ENCODE measurements around the gene ABCG1. TPM values are rescaled to one million over a fixed set of nuclear protein-coding genes. Genes with fewer than 3 reads are reported as not detected.

The ABCG1 gene
- total RNA-seq, 2 experiments from 2014 or later, result 16.7 to 17.3 TPM

DNA sequence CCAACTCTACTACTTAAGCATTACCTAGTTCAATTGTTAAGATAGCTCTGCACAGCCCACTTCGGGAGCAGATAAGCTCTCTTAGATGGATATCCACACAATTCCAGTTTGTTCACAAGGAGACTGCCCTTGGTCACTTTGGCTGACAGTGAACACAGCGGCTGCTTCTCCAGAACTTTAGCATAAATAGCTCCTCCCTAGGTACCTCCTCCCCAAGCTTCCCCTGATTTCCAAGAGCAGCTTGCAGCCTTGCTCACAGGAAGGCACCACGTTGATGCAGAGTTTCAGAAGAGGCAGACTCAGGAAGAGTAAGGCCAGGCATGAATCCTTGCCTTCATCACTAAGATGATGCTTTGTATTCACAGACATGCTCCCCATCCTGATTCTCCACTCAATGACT lies 71.6 kb downstream of the ABCG1 start:
- Histone ChIP-seq H3K9me2 (ENCODE audit: insufficient read depth, low read length) (no peaks in the 10 kb centered on the region), H3K36me3 (ENCODE audit: insufficient read depth, low read length) (peaks cover 75% of the 10 kb centered on the region), H3K4me1 (ENCODE audit: insufficient read depth, low read length, poor library complexity, severe bottlenecking) (peaks cover 15% of the 10 kb centered on the region), H3K9me3 (ENCODE audit: low read length) (peaks cover 7% of the 10 kb centered on the region; the same call in 1 of the 2 replicates), H4K20me1 (ENCODE audit: insufficient read depth, low read length) (no peaks in the 10 kb centered on the region), H3K27ac (ENCODE audit: low read depth, low read length, poor library complexity, severe bottlenecking) (no peak overlapping the region), H3K4me2 (ENCODE audit: low read length) (no peak overlapping the region), H2AFZ (ENCODE audit: low read length) (no peak overlapping the region), H3K4me3 (ENCODE audit: low read depth, low read length, poor library complexity, severe bottlenecking) (no peak overlapping the region), H3K79me2 (ENCODE audit: insufficient read depth, low read depth, low read length) (no peaks in the 10 kb centered on the region)
- intact Hi-C loops (cut with micrococcal nuclease; ENCODE audit: unreplicated experiment), result no loop called here
- ChIA-PET CTCF (ENCODE audit: unreplicated experiment) (interaction anchor here (0.6 kb wide), 1 partner anchor 130 kb away, joined by 3 read pairs; no protein-coding TSS in a partner anchor), POLR2A (interaction anchor here (1.3 to 1.6 kb wide), 2 partner anchors 11 to 12 kb away, joined by 3 read pairs; no protein-coding TSS in a partner anchor)
- TF ChIP-seq, protein P1, sequence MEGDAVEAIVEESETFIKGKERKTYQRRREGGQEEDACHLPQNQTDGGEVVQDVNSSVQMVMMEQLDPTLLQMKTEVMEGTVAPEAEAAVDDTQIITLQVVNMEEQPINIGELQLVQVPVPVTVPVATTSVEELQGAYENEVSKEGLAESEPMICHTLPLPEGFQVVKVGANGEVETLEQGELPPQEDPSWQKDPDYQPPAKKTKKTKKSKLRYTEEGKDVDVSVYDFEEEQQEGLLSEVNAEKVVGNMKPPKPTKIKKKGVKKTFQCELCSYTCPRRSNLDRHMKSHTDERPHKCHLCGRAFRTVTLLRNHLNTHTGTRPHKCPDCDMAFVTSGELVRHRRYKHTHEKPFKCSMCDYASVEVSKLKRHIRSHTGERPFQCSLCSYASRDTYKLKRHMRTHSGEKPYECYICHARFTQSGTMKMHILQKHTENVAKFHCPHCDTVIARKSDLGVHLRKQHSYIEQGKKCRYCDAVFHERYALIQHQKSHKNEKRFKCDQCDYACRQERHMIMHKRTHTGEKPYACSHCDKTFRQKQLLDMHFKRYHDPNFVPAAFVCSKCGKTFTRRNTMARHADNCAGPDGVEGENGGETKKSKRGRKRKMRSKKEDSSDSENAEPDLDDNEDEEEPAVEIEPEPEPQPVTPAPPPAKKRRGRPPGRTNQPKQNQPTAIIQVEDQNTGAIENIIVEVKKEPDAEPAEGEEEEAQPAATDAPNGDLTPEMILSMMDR (conservative IDR thresholded peaks at IDR 0.05; ENCODE audit: low read length), result no peak
- TF ChIP-seq EZH2phosphoT487 (IDR thresholded peaks at IDR 0.05; ENCODE audit: borderline replicate concordance, low read depth, low read length), result no peak
- DNase-seq (ENCODE audit: low spot score), result no peak
- BruUV-seq (replicated peaks), result no TSS peak

DNA sequence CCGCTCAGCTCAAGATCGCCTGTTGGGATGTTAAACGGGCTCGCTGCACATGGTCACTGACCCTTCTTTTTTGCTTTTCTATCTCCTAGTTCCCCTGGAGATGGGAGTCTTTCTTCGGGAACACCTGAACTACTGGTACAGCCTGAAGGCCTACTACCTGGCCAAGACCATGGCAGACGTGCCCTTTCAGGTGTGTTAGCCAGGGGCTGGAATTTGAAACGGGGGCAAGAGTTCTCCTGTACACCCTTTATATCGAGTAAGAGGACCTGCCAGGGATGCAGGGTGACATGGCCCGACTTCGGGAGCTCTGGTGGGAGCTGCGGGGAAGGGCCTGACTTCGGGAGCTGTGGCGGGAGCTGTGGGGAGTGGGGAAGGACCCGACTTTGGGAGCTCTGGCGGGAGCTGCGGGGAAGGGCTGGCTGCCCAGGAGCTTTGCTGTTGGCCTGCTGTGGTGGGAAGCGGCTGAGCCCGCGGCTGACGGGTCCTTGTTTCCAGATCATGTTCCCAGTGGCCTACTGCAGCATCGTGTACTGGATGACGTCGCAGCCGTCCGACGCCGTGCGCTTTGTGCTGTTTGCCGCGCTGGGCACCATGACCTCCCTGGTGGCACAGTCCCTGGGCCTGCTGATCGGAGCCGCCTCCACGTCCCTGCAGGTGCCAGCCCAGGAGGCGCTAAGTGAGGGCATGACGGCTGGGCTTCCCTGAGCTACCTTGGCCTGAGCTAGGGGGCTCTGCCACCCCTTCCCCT lies 72.2 kb downstream of the ABCG1 start:
- Histone ChIP-seq H3K27ac (ENCODE audit: low read depth, low read length, poor library complexity, severe bottlenecking) (no peak overlapping the region), H3K9me3 (ENCODE audit: low read length) (peaks cover 7% of the 10 kb centered on the region; the same call in 1 of the 2 replicates), H3K4me1 (ENCODE audit: insufficient read depth, low read length, poor library complexity, severe bottlenecking) (peaks cover 9% of the 10 kb centered on the region), H3K36me3 (ENCODE audit: insufficient read depth, low read length) (peaks cover 72% of the 10 kb centered on the region), H2AFZ (ENCODE audit: low read length) (no peak overlapping the region), H4K20me1 (ENCODE audit: insufficient read depth, low read length) (no peaks in the 10 kb centered on the region), H3K4me2 (ENCODE audit: low read length) (no peak overlapping the region), H3K4me3 (ENCODE audit: low read depth, low read length, poor library complexity, severe bottlenecking) (no peak overlapping the region), H3K79me2 (ENCODE audit: insufficient read depth, low read depth, low read length) (no peaks in the 10 kb centered on the region), H3K9me2 (ENCODE audit: insufficient read depth, low read length) (no peaks in the 10 kb centered on the region)
- BruUV-seq (replicated peaks), result no TSS peak
- no peak for TF ChIP-seq EZH2phosphoT487 (IDR thresholded peaks at IDR 0.05; ENCODE audit: borderline replicate concordance, low read depth, low read length)
- TF ChIP-seq, protein P1 (conservative IDR thresholded peaks at IDR 0.05; ENCODE audit: low read length), result no peak
- POLR2A ChIA-PET, result interaction anchor here (1.3 to 1.6 kb wide), 2 partner anchors 11 to 12 kb away, joined by 3 read pairs; no protein-coding TSS in a partner anchor
- intact Hi-C loops (cut with micrococcal nuclease; ENCODE audit: unreplicated experiment), result no loop called here
- no peak for DNase-seq (ENCODE audit: low spot score)
- CTCF ChIA-PET (ENCODE audit: unreplicated experiment), result interaction anchor here (0.6 kb wide), 1 partner anchor 130 kb away, joined by 3 read pairs; no protein-coding TSS in a partner anchor
